Thyroid gland (tissue), 4 donors: ENCODE measurements around the gene GALR1. TPM values are rescaled to one million over a fixed set of nuclear protein-coding genes. Genes with fewer than 3 reads are reported as not detected.

Experiments
- DNase-seq, 2 donors: peaks; one replicate each; pipeline ENCODE4 v3.0.0-alpha.2; 2019
- H3K27ac ChIP-seq, 3 donors: fragments of 200-600 bp; sonication (generic); 1 replicate in 2 of 3; 2 replicates in 1 of 3; pipeline ENCODE4 v1.5.1; 2016 to 2019; ENCODE audit warnings: mild to moderate bottlenecking in 1 of 3, moderate library complexity in 1 of 3
- H3K27me3 ChIP-seq: fragments of 200-600 bp; sonication (generic); one replicate; pipeline ENCODE4 v1.5.1; 2019
- H3K36me3 ChIP-seq, 2 donors: fragments of 200-600 bp; sonication (generic); one replicate each; pipeline ENCODE4 v1.5.1; 2016 to 2019
- H3K4me1 ChIP-seq, 2 donors: fragments of 200-600 bp; sonication (generic); one replicate each; pipeline ENCODE4 v1.5.1; 2017 to 2019
- H3K4me3 ChIP-seq, 3 donors: fragments of 200-600 bp; sonication (generic); replicated peaks in 1 of 3; 1 replicate in 2 of 3; 2 replicates in 1 of 3; pipeline ENCODE4 v1.5.1; 2016; ENCODE audit warnings: mild to moderate bottlenecking in 1 of 3
- H3K9me3 ChIP-seq: fragments of 200-600 bp; sonication (generic); one replicate; pipeline ENCODE4 v1.5.1; 2017
- CTCF ChIP-seq, 6 experiments: fragments of 200-600 bp in 3 of 6; fragments of 450-650 bp in 3 of 6; sonication (generic) in 3 of 6; IDR thresholded peaks; one replicate each; pipeline ENCODE4 v1.5.1; 2016 to 2019; ENCODE audit warnings: antibody characterized with exemption in 6 of 6, mild to moderate bottlenecking in 2 of 6, inconsistent platforms in 1 of 6, moderate library complexity in 1 of 6
- POLR2A ChIP-seq, 2 donors: fragments of 450-650 bp; IDR thresholded peaks; one replicate each; pipeline ENCODE4 v1.6.1; 2017; ENCODE audit warnings: antibody characterized with exemption in 2 of 2, mild to moderate bottlenecking in 2 of 2, moderate library complexity in 1 of 2
- WGBS, 2 donors: methylation state at CpG; one replicate each; pipeline ENCODE4 v1.1.5; 2017; 5-methylcytosine and 5-hydroxymethylcytosine counted together
- intact Hi-C: fragments of 100-400 bp; cut with DNase I; formaldehyde crosslinking; loops from one replicate; pipeline ENCODE4 v1.15.1; 2023
- total RNA-seq, 4 donors: library from RNA; depleted of rRNA; stranded (reverse); fragments of >200 nt; gene quantifications; one replicate each; pipeline ENCODE4 v1.2.3, GENCODE V29; 2016

Gene GALR1
- total RNA-seq, 4 donors from 2014 or later, result 0.04 to 0.40 (median 0.10) TPM

GRCh38 chr18:77316641-77317040 is 67.0 kb downstream of the GALR1 start:
- H3K27me3 ChIP-seq, result no peaks in the 10 kb centered on the region
- no peaks in the 10 kb centered on the region for H3K9me3 ChIP-seq
- no peaks in the 10 kb centered on the region for H3K36me3 ChIP-seq
- H3K4me3 ChIP-seq, result no peak overlapping the region
- DNase-seq, result no peak
- intact Hi-C loops, result no loop called here
- no peaks in the 10 kb centered on the region for H3K4me1 ChIP-seq
- no peak for TF ChIP-seq CTCF (IDR thresholded peaks at IDR 0.05)
- no peak for TF ChIP-seq POLR2A (IDR thresholded peaks at IDR 0.05)
- H3K27ac ChIP-seq, result no peak overlapping the region
- 82 to 87% methylated on average over 4 of the region's 4 CpGs for WGBS, 2 donors

- H3K4me3 ChIP-seq, result no peak overlapping the region
- 35 to 38% methylated on average over 5 of the region's 5 CpGs for WGBS, 2 donors
- intact Hi-C loops, result no loop called here
- DNase-seq, result no peak
- no peaks in the 10 kb centered on the region for H3K4me1 ChIP-seq
- H3K9me3 ChIP-seq, result no peaks in the 10 kb centered on the region
- no peaks in the 10 kb centered on the region for H3K36me3 ChIP-seq
- H3K27me3 ChIP-seq, result no peaks in the 10 kb centered on the region
- no peak for TF ChIP-seq CTCF (IDR thresholded peaks at IDR 0.05)
- TF ChIP-seq POLR2A (IDR thresholded peaks at IDR 0.05), result no peak
- no peak overlapping the region for H3K27ac ChIP-seq
Observed at GRCh38 chr18:77320971-77321559, 71.4 kb downstream of the GALR1 start.

GRCh38 chr18:77321823-77322805 is 72.5 kb downstream of the GALR1 start:
- H3K27ac ChIP-seq, result no peak overlapping the region
- H3K36me3 ChIP-seq, result no peaks in the 10 kb centered on the region
- H3K27me3 ChIP-seq, result no peaks in the 10 kb centered on the region
- H3K4me3 ChIP-seq, result no peak overlapping the region
- intact Hi-C loops, result no loop called here
- H3K4me1 ChIP-seq, result no peaks in the 10 kb centered on the region
- no peak for TF ChIP-seq CTCF (IDR thresholded peaks at IDR 0.05)
- no peak for TF ChIP-seq POLR2A (IDR thresholded peaks at IDR 0.05)
- H3K9me3 ChIP-seq, result no peaks in the 10 kb centered on the region
- WGBS, 2 donors, result 74 to 78% methylated on average over 23 of the region's 23 CpGs
- no peak for DNase-seq

GRCh38 chr18:77323640-77324299 is 74.1 kb downstream of the GALR1 start:
- no peaks in the 10 kb centered on the region for H3K27me3 ChIP-seq
- no peaks in the 10 kb centered on the region for H3K36me3 ChIP-seq
- DNase-seq, result no peak
- H3K4me1 ChIP-seq, result no peaks in the 10 kb centered on the region
- TF ChIP-seq POLR2A (IDR thresholded peaks at IDR 0.05) (no peak), CTCF (IDR thresholded peaks at IDR 0.05) (no peak)
- no peaks in the 10 kb centered on the region for H3K9me3 ChIP-seq
- intact Hi-C loops, result no loop called here
- WGBS, 2 donors, result 79 to 87% methylated on average over 12 of the region's 12 CpGs
- no peak overlapping the region for H3K27ac ChIP-seq
- no peak overlapping the region for H3K4me3 ChIP-seq

Other genes starting within 250 kb of the GALR1 start
- 10 to 100 TPM; 44.0 to 68.0 (median 60.2) TPM for gene MBP, start 117.1 kb upstream of the GALR1 start, total RNA-seq